Jurkat, Clone E6-1 (cell line): ENCODE measurements around the gene DEDD2.

Experiments used
- DNase-seq: peaks from one replicate; pipeline ENCODE4 v3.0.0-alpha.2; 2011; ENCODE audit warnings: low read depth, low spot score
- H3K4me3 ChIP-seq: 2 replicates; pipeline ENCODE4 v1.5.1; 2011; ENCODE audit warnings: mild to moderate bottlenecking, low read length, control low read depth, moderate library complexity

The DEDD2 gene

GRCh38 chr19:42249149-42249750 is 31.8 kb upstream of the DEDD2 start:
- no peak for DNase-seq
- H3K4me3 ChIP-seq: no peak overlapping the region

- no peak overlapping the region for H3K4me3 ChIP-seq
- no peak for DNase-seq
Observed at GRCh38 chr19:42248270-42249148, 31.0 kb upstream of the DEDD2 start.

- no peak for DNase-seq
- H3K4me3 ChIP-seq: no peak overlapping the region
Observed at GRCh38 chr19:42247640-42248199, 30.2 kb upstream of the DEDD2 start.

DNA sequence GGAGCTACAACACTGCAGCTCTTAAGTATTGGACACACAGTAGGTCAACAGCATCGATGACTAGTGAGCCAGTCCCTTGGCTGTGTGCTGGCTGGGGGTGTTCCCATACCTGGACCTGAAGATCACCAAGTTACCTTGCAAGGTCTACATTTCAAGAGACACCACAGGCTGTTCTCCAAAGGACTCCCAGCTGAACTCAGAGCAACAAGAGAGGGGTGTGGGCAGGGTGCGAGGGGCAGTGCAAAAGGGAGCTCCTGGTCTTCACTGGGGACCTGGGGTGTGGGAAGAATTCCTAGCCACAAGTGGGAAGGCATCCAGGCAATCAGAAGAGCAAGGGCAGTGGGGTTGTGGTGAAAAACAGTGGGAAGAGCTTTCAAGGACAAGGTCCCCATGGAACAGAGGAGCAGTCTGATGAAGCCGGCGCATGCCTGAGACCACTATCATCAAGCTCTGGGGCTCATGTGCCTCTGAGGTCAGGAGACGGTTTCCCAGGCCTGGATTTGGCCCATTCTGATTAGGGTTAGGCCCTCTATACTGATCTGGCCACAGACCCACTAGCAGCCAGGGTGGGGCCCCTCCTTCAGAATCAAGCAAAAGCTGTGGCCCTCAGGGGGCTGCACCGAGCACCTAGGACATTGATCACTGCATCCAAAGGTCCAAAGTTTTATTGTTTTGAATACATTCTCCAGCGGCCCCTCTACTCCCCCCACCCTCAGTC is 29.6 kb upstream of the DEDD2 start:
- DNase-seq: no peak
- no peak overlapping the region for H3K4me3 ChIP-seq

DNA sequence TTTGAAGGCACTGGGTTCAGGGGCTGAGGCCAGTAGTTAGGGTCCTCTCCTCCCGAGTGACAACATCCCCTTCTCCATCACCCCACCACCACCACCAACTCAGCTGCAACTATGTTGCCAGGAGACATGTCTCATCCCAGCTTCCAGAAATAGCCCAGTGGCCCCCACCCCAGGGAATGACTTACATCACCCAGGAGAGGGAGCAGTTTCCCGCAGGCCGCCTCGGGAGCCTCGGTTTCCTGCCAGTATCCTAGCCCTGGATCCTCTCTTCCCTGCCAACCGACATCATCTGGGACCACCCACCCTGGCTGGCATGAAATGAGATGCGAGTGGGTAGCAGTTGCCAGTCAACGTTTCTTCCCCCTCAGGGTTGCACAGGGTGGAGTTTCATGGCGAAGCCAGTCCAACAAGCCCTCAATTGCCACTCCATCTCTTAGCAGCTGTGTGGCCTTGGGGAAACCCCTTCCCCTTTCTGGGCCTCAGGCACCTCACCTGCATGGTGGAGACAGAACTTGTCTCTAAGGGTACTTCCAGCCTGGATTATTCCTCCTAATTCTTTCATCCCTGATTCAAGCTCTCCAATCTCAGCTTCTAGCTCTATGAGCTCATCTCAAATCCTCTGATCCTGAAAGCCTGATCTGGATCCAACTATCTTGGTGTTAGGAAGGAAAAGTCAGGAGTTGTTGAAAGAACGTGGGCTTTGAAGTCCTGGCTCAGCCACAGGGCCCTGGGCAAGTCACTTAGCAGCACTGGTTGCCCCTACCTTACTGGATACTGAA is 28.9 kb upstream of the DEDD2 start:
- no peak overlapping the region for H3K4me3 ChIP-seq
- DNase-seq: no peak

GRCh38 chr19:42245231-42245630 is 27.8 kb upstream of the DEDD2 start:
- H3K4me3 ChIP-seq: peak overlapping the region; percentile 97; the same call in 1 of the 2 replicates

GRCh38 chr19:42244347-42245220 is 27.1 kb upstream of the DEDD2 start:
- peak overlapping the region; percentile 97 for H3K4me3 ChIP-seq
- peak; percentile 94 for DNase-seq

More at GRCh38 chr19:42245231-42245630, 27.8 kb upstream of the DEDD2 start:
- DNase-seq: no peak

GRCh38 chr19:42242512-42243409 is 25.3 kb upstream of the DEDD2 start, which contains the start of gene GSK3A:
Gene GSK3A, minus strand, starts transcription at chr19:42242602. Its CDS starts 137 bp downstream, at chr19:42242465.
- DNase-seq: peak; percentile 98
- H3K4me3 ChIP-seq: peak within 1 kb of the TSS; percentile 97

GRCh38 chr19:42242069-42242511 is 24.6 kb upstream of the DEDD2 start:
- DNase-seq: no peak
- peak overlapping the region; percentile 97 for H3K4me3 ChIP-seq

- DNase-seq: no peak
- peak overlapping the region; percentile 97 for H3K4me3 ChIP-seq
Observed at GRCh38 chr19:42241279-42241678, 23.8 kb upstream of the DEDD2 start.

DNA sequence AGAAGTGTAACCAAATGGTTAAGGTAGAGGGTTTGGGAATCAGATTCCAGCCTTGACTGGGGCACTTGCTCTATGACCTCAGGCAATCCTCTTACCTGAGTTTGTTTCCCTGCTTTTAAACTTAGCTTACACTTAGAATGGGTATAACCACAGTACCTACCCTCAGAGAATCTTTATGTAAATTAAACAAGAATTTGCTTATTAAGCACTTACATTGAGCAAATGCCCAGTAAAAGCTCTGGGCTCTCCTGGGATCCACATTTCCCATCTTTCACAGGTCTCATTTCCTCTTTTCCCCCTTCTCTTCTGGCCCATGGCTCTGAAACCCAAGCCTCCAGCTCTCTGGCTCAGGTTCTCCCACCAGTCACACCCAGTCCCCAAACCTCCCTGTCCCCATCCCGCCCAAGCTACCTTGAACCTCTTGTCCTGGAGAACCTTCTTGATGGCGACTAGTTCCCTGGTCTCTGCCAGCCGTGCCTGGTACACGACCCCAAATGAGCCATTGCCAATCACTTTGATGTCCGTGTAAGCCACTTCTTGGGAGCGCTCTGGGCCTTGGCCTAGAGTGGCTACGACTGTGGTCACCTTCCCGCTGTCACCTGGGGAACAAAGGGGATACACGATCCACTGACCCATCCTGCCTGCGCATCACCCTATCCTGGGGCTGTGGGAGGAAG is 22.2 kb upstream of the DEDD2 start:
- DNase-seq: no peak
- no peak overlapping the region for H3K4me3 ChIP-seq

- H3K4me3 ChIP-seq: no peak overlapping the region
- DNase-seq: no peak
Observed at GRCh38 chr19:42235181-42235580, 17.7 kb upstream of the DEDD2 start.

DNA sequence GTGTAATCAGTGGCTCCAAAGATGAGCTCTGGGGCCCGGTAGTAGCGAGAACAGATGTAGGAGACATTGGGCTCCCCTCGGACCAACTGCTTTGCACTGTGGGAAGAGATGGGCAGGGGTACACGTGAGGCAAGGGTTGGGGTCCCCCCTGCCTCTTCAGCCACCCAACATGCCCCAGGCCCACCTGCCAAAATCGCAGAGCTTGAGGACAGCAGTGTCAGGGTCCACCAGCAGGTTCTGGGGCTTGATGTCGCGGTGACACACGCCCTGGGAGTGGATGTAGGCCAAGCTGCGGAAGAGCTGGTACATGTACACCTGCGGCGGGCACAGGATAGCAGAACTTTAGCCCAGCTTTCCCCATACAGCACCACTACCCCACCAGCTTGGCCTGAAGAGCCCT is 16.9 kb upstream of the DEDD2 start:
- H3K4me3 ChIP-seq: no peak overlapping the region
- no peak for DNase-seq

GRCh38 chr19:42233678-42234292 is 16.3 kb upstream of the DEDD2 start:
- DNase-seq: no peak
- no peak overlapping the region for H3K4me3 ChIP-seq

- no peak overlapping the region for H3K4me3 ChIP-seq
- no peak for DNase-seq
Observed at GRCh38 chr19:42233106-42233505, 15.6 kb upstream of the DEDD2 start.

DNA sequence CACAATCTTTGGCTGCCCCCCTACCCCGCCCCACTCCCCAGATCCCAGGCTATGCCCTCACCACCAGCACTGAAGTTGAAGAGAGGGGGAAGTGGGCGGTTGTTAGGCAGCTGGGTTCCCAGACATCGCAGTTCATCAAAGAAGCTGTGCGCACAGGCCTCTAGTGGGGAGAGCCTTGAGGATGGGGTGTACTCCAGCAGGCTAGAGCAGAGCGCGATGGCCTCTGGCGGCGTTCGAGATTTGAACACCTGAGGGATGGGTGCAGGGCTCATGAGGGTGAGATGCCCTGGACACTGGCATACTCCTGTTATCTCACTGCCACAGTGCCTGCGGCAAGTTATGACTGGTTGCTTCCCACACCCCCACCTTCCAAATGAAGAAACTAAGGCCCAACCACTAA is 15.0 kb upstream of the DEDD2 start:
- H3K4me3 ChIP-seq: no peak overlapping the region
- DNase-seq: no peak
